CD4-positive, alpha-beta T cell treated with Interleukin-2 at 100 ng/mL for 4 hours (primary cell): ENCODE data around the gene MITF.
"Not testable (repeated sequence)": the region's sequence is repeated elsewhere in the genome, so short reads cannot be mapped to it uniquely, and the experiment has no call there.

Experiments used
- DNase-seq: peaks from one replicate; pipeline ENCODE4 v3.0.0-alpha.2; 2020; ENCODE audit warnings: low spot score

The MITF gene

GRCh38 chr3:69920009-69920408 lies 180.7 kb downstream of the MITF start:
- not testable (repeated sequence) for DNase-seq

- no peak for DNase-seq
Observed at GRCh38 chr3:69921651-69922050, 182.4 kb downstream of the MITF start.

GRCh38 chr3:69922521-69923000 lies 183.3 kb downstream of the MITF start:
- no peak for DNase-seq

- DNase-seq: no peak
Observed at GRCh38 chr3:69925506-69925905, 186.2 kb downstream of the MITF start.

- no peak for DNase-seq
Observed at GRCh38 chr3:69926385-69926784, 187.1 kb downstream of the MITF start.

GRCh38 chr3:69927571-69927970 lies 188.3 kb downstream of the MITF start:
- no peak for DNase-seq

- no peak for DNase-seq
Observed at GRCh38 chr3:69929019-69929418, 189.8 kb downstream of the MITF start.

- DNase-seq: no peak
Observed at GRCh38 chr3:69930564-69930963, 191.3 kb downstream of the MITF start.

GRCh38 chr3:69932087-69932486 lies 192.8 kb downstream of the MITF start:
- no peak for DNase-seq

- no peak for DNase-seq
Observed at GRCh38 chr3:69932501-69932900, 193.2 kb downstream of the MITF start.

GRCh38 chr3:69934398-69934797 lies 195.1 kb downstream of the MITF start:
- no peak for DNase-seq

- no peak for DNase-seq
Observed at GRCh38 chr3:69936266-69936665, 197.0 kb downstream of the MITF start.

GRCh38 chr3:69938061-69938460 lies 198.8 kb downstream of the MITF start:
- DNase-seq: no peak

- no peak for DNase-seq
Observed at GRCh38 chr3:69938931-69939330, 199.7 kb downstream of the MITF start.

GRCh38 chr3:69941037-69941436 lies 201.8 kb downstream of the MITF start:
- DNase-seq: no peak

- DNase-seq: no peak
Observed at GRCh38 chr3:69941439-69942176, 202.3 kb downstream of the MITF start.

- no peak for DNase-seq
Observed at GRCh38 chr3:69944931-69945493, 205.7 kb downstream of the MITF start.

- DNase-seq: no peak
Observed at GRCh38 chr3:69948246-69948862, 209.1 kb downstream of the MITF start.

- no peak for DNase-seq
Observed at GRCh38 chr3:69951616-69952015, 212.4 kb downstream of the MITF start.

- DNase-seq: no peak
Observed at GRCh38 chr3:69959581-69959980, 220.3 kb downstream of the MITF start.

GRCh38 chr3:69961706-69962439 lies 222.6 kb downstream of the MITF start:
- DNase-seq: no peak

GRCh38 chr3:69963643-69964042 lies 224.4 kb downstream of the MITF start:
- DNase-seq: no peak

- no peak for DNase-seq
Observed at GRCh38 chr3:69967156-69967555, 227.9 kb downstream of the MITF start.
